ENCODE results near the gene IFT74.

DNA sequence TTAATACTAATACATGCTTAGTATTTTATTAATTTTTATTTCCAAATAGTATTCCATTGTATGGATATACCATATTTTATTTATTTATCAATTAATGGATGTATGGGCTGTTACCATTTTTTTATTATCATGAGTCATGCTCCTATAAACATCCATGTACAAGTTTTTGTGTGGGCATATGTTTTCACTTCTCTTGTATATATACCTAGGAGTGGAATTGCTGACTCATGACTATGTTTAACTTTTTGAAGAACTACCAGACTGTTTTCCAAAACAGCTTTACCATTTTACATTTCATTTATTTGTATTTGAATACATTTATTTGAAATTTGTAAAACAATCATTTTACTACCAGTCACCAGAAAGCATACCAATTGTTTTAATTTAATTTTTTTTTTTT is 63.4 kb downstream of the IFT74 start:
- TF ChIP-seq POLR2AphosphoS5 (IDR thresholded peaks at IDR 0.05; ENCODE audit: low read depth, low read length) (no peak), POLR2A (IDR thresholded peaks at IDR 0.05; ENCODE audit: low read depth, low read length) (no peak)

Measured in GM12892 (cell line).